ENCODE data around the gene PROSER2.

Gene PROSER2

DNA sequence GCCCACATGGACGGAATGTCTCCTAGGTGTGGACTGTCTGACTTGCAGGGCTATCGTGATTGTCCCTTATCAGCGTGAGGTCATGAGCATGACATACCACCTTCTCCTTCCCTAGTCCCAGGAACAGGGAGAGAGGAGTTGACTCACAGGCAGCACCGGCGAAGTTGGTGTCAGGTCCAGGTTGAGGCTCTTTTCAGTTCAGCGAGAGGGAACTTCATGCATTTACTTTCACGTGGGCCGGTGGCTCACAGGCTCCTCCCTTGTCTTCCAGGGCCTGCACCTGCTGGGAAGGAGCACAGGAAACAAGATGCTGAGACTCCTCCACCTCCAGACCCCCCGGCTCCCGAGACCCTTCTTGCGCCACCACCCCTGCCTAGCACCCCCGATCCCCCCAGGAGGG is 46.1 kb downstream of the PROSER2 start:
- no peak for DNase-seq (ENCODE audit: low spot score)

DNA sequence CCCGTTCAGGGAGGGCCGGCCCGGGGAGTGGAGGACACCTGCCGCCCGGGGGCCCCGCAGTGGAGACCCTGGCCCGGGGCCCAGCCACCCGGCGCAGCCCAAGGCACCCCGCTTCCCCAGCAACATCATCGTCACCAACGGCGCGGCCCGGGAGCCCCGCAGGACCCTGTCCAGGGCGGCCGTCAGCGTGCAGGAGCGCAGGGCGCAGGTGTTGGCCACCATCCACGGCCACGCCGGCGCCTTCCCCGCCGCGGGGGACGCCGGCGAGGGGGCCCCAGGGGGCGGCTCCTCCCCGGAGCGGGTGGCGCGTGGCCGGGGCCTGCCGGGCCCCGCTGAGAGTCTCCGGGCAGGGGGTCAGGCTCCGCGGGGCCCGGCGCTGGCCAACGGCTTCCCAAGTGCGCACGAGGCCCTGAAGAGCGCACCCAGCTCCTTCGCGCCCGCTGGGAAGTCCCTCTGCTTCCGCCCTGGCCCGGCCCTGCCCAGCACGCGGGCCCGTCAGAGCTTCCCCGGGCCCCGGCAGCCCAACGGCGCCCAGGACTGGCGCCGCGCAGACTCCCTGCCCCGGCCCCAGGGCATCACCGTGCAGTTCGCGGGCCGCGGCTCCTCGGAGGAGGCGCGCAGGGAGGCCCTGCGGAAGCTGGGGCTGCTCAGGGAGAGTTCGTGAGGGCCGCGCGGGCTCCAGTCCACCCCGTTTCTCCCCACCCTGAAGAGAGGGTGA is 46.7 kb downstream of the PROSER2 start:
- no peak for DNase-seq (ENCODE audit: low spot score)

DNA sequence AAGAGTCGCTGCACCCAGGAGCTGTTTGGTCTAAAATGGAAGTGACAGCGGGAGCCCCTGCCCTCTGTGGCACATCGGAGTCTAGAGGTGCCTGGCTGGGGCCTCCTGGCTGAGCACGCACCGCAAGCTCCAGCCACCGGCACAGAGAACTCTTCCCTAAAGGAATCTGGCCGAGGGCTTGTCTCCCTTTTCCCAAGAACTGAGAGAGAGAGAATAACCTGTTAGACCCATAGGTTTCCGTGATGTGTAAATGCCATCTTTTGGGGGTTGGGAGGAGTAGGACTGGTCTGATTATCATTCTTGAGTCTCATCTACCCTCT is 47.3 kb downstream of the PROSER2 start:
- DNase-seq (ENCODE audit: low spot score): no peak

DNA sequence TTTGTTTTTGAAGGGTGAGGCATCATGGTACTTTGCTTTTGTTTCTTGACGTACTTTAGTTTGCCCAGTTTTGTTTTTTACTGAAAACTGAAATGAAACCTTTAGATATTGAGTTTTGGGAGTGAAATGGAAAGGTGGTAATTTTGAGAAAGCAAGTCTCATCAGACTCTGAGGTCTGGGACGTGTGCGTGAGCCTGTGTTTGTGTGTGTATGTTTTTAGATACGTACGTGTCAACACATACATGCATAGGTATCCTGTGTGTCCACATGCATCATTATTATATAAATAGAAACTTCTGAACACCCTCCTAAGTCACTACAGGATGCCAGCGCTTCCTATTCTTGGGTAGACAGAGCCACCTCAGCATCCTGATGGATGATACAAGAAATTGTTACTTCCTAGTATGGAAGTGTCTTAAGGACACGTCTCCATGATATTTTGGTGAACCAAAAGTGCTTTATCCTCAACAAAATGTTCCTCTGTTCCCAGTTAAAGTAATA is 47.8 kb downstream of the PROSER2 start:
- DNase-seq (ENCODE audit: low spot score): no peak

DNA sequence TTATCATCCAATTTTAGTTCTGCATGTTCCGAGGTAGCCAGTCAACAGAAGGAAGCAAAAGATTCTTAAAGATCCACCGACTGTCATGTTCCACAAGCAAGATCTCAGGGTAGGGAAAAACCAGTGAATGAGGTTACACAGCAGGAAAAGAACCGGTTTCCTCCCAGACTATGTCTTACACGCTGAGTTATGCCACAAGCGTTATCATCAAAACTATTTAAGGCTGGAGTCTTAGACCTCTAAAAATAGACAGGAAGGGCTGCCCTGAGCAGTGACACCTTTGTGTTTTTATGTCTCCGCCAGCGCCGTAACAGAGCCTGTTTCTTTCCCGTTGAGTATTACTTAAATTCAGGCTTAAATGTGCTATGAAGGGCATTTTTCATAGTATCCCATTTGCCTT is 48.3 kb downstream of the PROSER2 start:
- DNase-seq (ENCODE audit: low spot score): no peak

DNA sequence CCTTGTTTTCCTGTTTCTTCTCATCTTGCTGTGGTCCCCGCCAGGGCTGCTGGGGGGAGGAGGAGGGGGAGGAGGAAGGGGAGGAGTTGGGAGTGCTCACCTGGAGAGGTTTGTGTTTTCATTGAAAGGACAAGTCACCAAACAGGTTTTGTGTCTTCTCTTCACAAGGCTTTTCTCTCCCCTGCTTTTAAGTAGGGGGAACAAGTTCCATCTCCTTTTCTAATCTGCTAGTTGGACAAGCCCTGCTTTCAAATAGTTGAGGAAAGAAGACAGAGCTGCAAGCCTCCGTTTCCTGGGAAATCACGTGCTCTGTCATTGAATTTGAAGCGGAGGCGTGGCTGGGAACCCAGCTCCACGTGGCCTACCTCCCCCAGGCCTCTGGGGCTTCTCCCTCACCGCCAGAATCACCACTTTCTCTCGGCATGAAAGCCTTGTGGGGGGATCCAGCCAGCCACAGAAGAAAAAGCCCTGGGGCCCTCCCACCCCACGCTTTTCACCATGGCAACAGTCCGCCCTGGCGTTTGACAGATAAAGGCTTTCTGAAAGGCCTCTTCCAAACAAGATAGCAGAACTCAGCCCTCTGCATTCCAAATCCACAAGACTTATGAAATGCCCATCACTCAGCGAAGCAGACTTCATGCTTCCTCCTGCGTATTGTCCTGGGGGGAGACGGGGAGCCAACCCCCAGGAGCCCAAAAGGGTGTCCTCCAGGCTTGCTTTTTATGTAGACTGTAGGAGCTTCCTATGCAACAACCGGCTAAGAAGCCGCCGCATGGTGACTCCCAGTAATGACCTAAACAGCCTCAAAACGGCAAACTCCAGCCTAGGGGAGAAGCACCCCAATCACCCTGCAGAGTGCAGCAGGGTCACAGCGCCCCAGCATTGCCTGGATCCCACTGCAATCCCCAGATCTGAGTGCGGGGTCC is 51.7 kb downstream of the PROSER2 start:
- DNase-seq (ENCODE audit: low spot score): peak; percentile 65

DNA sequence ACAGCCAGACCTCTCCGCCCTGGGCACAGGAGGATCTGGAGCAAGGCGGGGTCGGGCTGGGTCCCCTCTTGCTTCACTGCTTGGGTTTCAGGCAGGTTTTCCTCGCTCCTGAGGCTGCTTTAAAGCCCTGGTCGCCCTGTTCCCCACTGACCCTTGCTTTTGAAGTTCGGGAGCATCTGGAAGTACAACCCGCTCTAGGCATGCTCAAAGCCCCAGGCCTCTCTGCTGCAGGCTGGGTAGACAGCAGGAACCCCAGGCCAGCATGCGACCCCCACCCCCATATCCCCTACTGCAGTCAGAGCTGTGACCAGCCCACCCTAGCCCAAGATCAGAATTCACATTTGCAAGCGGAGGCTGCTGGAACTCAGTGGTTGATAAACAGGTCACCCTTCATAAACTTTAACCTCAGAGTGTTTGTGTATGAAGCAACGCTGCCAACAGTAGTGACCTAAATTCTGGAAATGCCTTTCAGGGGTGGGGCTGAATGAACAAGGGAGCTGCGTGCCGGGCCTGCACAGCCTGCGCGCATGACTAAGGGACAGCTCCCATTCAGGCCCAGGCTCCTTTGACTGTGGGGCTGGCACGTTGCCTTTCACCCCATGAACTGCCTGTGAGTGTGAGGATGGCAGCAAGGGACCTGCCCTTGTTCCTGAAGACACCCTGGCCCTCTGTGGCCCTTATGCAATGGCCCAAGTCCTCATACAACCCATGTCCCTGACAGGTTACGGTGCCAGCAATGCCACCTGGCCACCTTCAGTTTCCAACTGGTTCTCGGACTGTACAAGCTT is 52.5 kb downstream of the PROSER2 start:
- peak; percentile 98 for DNase-seq (ENCODE audit: low spot score)

DNA sequence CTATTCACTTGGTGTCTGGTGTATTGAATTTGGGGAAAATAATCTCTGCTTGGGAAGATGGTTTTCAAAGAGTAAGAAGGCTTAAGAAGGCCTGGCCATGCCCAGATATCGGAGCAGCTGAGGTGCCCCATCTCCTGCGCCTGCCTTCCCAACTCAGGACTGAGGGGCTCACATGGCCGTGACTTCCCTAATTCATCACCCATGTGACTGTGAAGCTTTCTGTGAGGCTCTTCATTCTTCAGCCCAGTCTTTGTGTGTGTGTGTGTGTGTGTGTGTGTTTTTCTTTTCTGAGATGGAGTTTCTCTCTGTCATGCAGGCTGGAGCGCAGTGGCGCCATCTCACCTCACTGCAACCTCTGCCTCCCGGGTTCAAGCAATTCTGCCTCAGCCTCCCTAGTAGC is 53.2 kb downstream of the PROSER2 start:
- no peak for DNase-seq (ENCODE audit: low spot score)

DNA sequence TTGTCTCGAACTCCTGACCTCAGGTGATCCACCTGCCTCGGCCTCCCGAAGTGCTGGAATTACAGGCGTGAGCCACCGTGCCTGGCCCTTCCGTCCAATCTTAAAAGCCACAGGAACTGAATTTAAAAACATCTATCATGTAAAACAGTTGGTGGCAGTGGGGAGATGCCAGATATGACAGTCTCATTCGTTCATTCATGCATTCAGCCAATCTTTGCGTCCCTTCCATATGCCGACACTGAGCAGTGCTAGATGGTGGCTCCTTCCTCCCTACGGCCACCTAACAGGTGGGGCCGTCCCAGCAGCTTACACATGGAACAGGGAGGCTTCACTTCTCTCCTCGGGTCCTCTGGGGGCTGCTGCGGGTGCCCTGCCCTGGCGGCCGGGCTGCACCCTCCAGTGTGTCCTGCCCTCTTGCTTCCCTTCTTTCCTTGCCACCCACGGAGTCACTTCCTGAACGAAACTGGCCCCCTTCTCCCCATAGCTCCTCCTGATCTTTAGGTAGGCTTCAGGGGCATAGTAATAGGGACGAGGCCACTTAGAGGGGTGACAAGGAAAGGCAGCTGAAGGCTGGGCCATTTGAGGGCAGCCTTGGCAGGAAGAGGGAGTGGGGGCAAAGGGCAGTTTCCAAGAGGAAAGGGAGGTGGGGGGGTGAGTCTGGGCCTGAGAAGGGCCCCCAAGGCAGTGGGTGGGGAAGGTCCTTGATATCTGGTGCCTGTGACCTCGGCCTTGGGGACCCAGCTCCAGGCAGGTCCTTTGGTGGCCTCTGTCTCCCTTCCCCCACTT is 53.8 kb downstream of the PROSER2 start:
- DNase-seq (ENCODE audit: low spot score): no peak

DNA sequence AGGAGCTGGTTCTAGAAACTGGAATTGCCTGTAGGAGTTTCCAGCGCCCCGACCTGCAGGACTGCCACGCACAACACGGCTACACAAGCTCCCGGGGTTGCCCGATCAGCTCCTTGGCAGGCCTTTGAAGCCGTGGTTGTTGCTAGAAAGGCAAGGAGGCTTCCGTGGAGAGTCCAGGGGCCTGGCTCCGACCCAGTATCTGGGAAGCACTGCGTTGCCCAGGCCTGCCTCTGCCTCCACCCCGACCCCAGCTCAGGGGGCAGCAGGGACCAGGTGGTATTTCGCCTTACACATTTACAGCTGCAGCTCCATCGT is 54.4 kb downstream of the PROSER2 start:
- no peak for DNase-seq (ENCODE audit: low spot score)

DNA sequence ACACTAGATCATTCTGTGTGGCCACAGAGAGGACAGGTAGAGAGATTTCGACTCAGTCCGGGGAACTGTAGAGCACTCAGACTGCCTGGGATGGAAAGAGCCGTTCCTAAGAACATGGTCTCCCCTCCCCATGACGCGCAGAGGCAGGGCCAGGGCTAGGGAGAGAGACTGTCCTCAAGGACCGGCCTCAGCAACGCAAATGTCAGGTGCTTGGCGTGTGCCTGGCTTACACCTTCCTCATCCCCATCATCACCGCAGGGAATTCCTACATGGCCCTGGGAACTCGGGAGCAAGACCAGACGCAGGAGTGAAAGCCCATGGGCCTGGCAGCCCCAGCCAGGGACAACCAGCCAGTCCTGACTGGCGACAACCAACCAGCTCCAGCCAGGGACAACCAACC is 55.6 kb downstream of the PROSER2 start:
- DNase-seq (ENCODE audit: low spot score): no peak

DNA sequence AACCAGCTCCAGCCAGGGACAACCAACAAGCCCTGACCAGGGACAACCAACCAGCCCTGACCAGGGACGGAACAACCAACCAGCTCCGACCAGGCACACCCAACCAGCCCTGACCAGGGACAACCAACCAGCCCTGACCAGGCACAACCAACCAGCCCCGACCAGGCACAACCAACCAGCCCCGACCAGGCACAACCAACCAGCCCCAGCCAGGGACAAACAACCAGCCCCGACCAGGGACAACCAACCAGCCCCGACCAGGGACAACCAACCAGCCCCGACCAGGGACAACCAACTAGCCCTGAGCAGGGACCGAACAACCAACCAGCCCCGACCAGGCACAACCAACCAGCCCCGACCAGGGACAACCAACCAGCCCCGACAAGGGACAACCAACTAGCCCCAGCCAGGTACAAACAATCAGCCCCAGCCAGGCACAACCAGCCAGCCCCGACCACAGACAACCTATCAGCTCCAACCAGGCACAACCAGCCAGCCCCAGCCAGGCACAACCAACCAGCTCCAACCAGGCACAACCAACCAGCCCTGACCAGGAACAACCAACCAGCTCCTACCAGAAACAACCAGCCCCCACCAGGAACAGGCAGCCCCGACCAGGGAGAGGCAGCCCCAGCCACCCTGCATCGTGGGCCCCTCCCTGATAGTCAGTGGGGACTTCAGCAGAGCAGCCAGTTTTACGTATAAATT is 56.4 kb downstream of the PROSER2 start:
- DNase-seq (ENCODE audit: low spot score): no peak

DNA sequence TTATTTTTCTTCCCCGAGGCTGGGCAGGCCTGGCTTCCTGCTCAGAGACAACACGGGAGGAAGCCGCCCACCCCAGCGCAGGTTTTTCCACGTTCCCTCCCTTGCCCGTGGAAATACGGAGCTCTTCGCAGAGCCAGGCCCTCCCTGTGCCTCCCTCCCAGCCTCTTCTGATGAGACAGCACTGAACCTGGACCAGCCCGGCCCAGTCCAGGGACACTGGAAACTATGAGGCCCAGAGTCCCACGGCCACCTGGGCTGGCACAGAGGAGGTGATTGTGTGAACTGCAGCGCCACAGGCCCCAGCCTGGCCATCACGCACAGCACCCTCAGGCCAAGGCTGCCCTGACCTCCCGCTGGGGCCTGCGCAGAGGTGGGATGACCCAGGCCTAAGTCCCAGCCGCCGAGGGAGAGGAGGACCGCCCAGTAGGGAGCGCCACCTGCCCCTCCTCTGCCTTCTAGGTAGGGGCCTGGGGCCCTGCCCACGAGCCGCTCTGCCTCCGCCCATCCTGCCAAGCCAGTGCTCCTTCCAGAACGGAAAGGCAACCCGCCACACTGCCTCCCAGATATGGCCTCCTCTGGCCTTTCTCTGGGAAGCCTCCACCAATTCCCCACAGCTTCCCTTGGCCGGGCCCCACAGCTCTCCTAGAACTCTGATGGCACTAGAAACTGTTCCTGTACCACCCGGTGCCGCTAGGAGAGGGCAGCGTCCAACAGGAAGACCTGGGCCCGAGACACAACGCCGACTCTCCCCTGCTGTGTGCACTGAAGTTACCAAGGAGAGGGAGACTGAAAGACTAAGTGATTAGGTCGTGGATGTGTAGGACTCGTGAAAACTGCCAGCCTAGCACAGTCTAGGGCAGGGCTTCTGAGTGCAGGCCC is 57.2 kb downstream of the PROSER2 start:
- no peak for DNase-seq (ENCODE audit: low spot score)

DNA sequence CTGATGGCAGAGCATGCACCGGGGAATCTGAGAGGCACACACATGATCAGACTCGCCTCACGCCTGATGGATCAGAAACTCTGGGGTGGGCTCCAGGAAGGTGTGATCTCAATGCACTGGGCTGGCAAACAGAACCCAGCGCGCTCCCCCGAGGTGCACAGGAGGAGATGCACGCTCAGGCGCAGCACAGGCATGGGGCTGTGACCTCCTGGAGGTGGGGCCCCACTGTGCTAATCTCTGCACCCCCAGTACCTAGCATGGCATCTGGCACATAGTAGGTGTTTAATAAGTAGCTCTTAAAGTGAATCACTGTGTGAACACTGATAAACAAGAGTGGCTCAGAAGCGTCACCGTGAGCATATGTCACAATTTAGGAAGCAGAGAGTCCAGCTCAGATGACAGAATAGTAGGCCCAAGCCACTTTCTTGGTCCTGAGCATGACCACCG is 57.9 kb downstream of the PROSER2 start:
- DNase-seq (ENCODE audit: low spot score): no peak

DNA sequence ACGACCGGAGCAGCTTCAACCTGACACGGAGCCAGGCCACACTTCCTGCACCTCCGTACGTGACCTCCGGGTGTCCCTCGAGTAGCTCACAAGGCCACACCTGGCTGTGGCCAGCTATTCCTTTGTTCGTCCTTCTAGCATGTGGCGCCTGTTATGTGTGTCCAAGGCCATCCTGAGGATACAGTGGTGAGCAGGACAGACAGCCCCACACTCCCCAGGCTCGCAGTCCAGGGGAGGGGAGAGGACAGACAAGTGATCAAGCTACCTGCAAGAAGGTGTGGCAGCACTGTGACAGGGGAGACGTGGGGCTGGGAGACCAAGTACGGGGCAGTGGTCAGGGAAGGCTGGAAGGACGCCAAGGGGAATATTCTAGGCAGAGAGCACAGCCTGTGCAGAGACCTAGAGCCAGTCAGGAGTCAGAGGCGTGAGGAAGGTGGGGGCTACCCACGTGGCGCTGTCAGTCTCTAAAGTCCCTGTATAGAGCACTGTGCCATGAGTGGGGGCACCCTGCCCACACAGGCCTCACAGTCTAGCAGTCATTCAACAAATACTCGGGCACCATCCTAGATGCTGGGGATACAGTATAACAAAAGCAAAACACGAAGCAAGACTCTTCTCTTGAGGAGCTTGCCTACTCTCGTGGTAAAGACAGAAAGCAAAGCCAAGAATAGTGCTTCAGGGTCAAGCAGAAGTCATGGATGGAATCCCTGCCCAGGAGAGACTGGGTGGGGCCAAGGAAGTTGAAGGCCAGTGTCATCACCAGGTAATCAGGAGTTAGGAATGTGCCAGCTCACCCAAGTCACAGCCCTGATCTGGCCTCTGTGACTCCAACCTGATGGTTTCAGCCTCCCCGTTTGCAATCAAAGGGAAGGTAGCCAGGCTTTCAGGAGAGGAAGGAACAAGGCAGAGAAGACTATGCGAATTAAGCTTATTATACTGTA is 58.6 kb downstream of the PROSER2 start:
- DNase-seq (ENCODE audit: low spot score): peak; percentile 90

DNA sequence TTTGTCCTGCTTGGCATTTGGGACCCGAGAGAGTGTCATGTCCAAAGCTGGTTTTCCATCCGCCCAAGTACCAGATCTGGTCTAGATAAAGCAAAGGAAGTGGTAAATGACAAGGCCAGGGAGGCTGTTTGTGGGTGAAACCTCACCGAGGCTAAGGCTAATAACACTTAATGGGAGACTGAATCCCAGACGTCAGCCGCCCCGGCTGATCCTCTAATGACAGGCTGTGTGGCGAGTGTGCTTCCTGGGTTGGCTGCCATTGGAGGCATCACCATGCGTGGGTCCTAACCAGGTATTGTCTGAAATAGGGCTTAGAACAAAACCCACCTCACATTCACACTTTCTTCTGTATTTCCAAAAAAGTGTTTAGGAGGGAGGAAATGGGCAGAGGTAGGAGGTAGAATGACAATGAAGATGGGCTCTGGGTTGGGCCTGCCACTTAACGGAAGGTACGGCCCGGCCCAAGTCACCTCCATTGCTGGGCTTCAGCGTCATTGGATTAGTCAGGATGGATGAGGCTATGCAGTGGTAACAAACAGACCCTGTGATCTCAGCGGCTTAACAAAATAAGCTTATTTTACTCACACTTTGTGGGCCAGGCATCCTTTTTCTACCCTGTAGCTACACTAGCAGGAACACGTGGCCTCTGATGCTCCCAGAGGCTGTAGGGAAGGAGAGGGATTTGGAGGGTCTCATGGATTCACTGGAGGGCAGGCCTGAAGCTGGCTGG is 59.7 kb downstream of the PROSER2 start:
- no peak for DNase-seq (ENCODE audit: low spot score)

DNA sequence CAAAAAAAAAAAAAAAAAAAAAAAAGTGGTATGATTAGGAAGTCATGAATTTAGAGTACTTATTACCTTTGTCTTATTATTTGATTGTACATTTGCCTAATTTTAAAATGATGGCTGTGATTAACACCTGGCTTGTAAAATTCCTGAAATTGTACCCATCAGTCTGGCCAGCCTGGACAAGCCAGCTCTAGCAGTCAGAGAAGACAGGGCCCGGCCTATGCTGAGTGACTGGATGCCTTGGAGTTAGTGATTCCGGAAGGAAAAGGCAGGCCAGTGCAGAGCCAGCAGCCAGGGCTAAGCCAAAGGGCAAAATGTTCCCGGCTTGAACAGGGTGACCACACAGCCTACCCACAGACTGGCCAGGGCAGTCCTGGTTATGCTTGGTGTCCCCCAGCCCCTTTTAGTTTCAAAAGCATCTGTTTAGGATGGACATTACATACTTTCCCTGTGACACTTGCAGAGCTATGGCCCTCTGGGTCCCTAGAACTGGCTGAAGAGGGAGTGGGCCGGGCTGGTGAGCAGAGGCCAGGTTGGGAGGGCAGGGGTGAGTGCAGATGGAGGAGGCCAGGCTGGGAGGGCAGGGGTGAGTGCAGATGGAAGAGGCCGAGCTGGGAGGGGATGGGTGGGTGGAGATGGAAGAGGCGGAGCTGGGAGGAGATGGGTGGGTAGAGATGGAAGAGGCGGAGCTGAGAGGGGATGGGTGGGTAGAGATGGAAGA is 61.7 kb downstream of the PROSER2 start:
- DNase-seq (ENCODE audit: low spot score): no peak
